Measurements from ENCODE around the gene MNX1.

DNA sequence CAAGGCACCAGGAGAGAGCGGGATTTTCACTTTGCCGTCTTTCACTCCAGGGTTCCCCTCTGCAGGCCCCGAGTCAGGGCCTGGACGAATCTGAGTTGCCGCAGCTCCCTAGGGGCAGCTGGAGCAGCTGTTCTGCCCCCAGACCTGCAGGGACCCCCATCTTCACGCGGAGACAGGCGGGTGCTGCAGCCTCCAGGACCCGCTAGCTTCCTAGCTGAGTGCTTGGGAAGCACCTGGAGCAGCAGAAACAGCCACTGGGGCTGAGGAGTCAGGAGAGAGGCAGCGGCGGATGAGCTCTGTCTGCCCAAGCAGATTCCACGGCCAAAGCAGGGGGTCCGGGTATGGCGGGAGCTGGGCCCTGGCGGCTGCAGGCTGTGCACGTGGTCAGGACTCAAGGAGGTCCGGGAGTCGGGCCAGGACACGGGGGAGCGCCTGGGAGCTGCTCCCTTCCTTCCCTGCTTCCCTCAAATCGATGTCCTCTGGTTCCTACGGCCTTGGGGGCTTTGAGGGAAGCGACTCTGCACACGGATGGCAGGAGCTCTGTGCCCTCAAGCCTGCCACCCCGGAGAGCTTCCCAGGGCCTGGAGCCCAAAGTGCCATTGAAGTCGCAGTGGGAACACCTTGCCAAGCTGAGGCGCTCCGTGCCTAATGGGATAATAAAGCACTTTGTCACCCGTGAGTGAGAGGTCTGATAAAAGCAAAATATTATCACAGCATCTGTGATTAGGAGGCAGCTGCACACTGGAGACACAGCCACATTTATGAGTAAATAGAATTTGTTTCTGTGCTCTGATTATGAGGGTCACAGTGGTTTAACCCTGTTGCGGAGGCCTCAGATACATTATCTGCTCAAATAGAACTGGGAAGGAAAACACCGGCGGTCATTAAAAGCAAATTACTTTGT, 17.2 kb downstream of the MNX1 start:
- TF ChIP-seq, protein P1, sequence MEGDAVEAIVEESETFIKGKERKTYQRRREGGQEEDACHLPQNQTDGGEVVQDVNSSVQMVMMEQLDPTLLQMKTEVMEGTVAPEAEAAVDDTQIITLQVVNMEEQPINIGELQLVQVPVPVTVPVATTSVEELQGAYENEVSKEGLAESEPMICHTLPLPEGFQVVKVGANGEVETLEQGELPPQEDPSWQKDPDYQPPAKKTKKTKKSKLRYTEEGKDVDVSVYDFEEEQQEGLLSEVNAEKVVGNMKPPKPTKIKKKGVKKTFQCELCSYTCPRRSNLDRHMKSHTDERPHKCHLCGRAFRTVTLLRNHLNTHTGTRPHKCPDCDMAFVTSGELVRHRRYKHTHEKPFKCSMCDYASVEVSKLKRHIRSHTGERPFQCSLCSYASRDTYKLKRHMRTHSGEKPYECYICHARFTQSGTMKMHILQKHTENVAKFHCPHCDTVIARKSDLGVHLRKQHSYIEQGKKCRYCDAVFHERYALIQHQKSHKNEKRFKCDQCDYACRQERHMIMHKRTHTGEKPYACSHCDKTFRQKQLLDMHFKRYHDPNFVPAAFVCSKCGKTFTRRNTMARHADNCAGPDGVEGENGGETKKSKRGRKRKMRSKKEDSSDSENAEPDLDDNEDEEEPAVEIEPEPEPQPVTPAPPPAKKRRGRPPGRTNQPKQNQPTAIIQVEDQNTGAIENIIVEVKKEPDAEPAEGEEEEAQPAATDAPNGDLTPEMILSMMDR (conservative IDR thresholded peaks at IDR 0.05) = no peak
- no peak for TF ChIP-seq ZFX (IDR thresholded peaks at IDR 0.05)
